Head of caudate nucleus (tissue), 42 donors: ENCODE measurements around the gene STC2.

Experiments
- DNase-seq, 42 donors: peaks; one replicate each; pipeline versions ENCODE4 v3.0.0 to v3.0.0-alpha.2; 2020 to 2021; ENCODE audit warnings: mixed read lengths in 7 of 42
- intact Hi-C: fragments of 100-400 bp; cut with DNase I; formaldehyde crosslinking; loops from one replicate; pipeline ENCODE4 v1.15.0; 2022

Gene STC2

GRCh38 chr5:173317091-173317730, 11.0 kb downstream of the STC2 start:
- DNase-seq, result no peak
- intact Hi-C loops, result no loop called here

GRCh38 chr5:173316339-173317020, 11.7 kb downstream of the STC2 start:
- intact Hi-C loops, result no loop called here
- no peak for DNase-seq

- intact Hi-C loops, result no loop called here
- peak in 17 of 42 donors; percentile 25 to 69 (median 47) for DNase-seq
These were observed 12.5 kb downstream of the STC2 start for GRCh38 chr5:173315495-173316338.

- DNase-seq, result no peak
- intact Hi-C loops, result no loop called here
These were observed 13.9 kb downstream of the STC2 start for GRCh38 chr5:173314166-173314952.

GRCh38 chr5:173313351-173313801, 14.8 kb downstream of the STC2 start:
- no peak for DNase-seq
- intact Hi-C loops, result no loop called here

- DNase-seq, result no peak
- intact Hi-C loops, result no loop called here
These were observed 15.4 kb downstream of the STC2 start for GRCh38 chr5:173312821-173313220.

- intact Hi-C loops, result no loop called here
- no peak for DNase-seq
These were observed 16.2 kb downstream of the STC2 start for GRCh38 chr5:173311818-173312585.

- intact Hi-C loops, result no loop called here
- DNase-seq, result peak in 26 of 42 donors; percentile 17 to 85 (median 54)
These were observed 17.1 kb downstream of the STC2 start for GRCh38 chr5:173310861-173311785.

- no peak for DNase-seq
- intact Hi-C loops, result no loop called here
These were observed 17.9 kb downstream of the STC2 start for GRCh38 chr5:173310218-173310769.

- intact Hi-C loops, result no loop called here
- no peak for DNase-seq
These were observed 18.5 kb downstream of the STC2 start for GRCh38 chr5:173309731-173310130.

GRCh38 chr5:173308226-173308625, 20.0 kb downstream of the STC2 start:
- intact Hi-C loops, result no loop called here
- no peak for DNase-seq

GRCh38 chr5:173307695-173308094, 20.5 kb downstream of the STC2 start:
- intact Hi-C loops, result no loop called here
- DNase-seq, result no peak

GRCh38 chr5:173306695-173307094, 21.5 kb downstream of the STC2 start:
- no peak for DNase-seq
- intact Hi-C loops, result no loop called here

GRCh38 chr5:173304591-173304988, 23.6 kb downstream of the STC2 start:
- intact Hi-C loops, result no loop called here
- no peak for DNase-seq

- no peak for DNase-seq
- intact Hi-C loops, result no loop called here
These were observed 24.2 kb downstream of the STC2 start for GRCh38 chr5:173303878-173304590.

GRCh38 chr5:173302546-173303155, 25.6 kb downstream of the STC2 start:
- intact Hi-C loops, result no loop called here
- no peak for DNase-seq
